Measurements from ENCODE around the gene ZNF91. TPM values are rescaled to one million over a fixed set of nuclear protein-coding genes. Genes with fewer than 3 reads are reported as not detected.

The ZNF91 gene
- total RNA-seq, 1 donor from 2014 or later = 22.1 TPM

DNA sequence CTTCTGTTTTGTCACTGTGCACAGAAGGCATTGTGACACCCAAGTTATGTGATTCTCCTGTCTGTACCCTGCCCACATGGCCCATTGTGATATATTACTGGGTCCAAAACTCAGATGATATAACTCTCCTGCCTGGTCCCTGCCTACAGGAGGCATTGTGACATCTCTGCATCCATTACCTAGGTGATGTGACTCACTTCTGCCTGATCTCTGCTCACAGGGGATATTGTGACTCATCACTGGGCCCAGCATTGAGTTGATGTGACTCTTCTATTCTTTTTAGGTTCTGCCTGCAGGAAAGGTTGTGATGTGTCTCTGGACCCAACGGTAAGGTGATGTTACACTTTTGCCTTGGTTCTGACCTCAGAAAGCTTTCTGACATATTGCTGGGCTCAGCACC lies 77.1 kb downstream of the ZNF91 start:
- no peak overlapping the region for H3K4me3 ChIP-seq (ENCODE audit: low read depth, low read length)
- TF ChIP-seq CTCF (conservative IDR thresholded peaks at IDR 0.05; ENCODE audit: low read depth, low read length) = no peak
- no peak for DNase-seq (ENCODE audit: low read depth)

DNA sequence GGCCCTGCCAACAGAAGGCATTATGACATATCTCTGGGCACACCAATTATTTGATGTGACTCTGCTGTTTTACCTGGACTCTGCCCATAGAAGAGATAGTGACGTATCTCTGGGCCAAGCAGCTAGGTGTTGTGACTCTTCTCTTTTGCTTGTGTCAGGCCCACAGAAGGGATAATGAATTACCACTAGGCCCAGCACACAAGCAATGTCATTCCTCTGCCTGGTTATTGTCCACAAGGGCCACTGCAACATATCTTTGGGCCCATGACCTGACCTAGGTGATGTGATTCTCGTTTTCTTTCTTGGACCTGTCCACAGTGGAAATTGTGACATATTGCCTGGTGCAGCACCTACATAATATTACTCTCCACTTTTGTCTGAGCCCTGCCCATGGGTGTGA lies 80.0 kb downstream of the ZNF91 start:
- H3K4me3 ChIP-seq (ENCODE audit: low read depth, low read length) = no peak overlapping the region
- TF ChIP-seq CTCF (conservative IDR thresholded peaks at IDR 0.05; ENCODE audit: low read depth, low read length) = no peak
- DNase-seq (ENCODE audit: low read depth) = no peak

GRCh38 chr19:23314505-23315251 lies 80.6 kb downstream of the ZNF91 start:
- no peak overlapping the region for H3K4me3 ChIP-seq (ENCODE audit: low read depth, low read length)
- DNase-seq (ENCODE audit: low read depth) = no peak
- TF ChIP-seq CTCF (conservative IDR thresholded peaks at IDR 0.05; ENCODE audit: low read depth, low read length) = no peak

DNA sequence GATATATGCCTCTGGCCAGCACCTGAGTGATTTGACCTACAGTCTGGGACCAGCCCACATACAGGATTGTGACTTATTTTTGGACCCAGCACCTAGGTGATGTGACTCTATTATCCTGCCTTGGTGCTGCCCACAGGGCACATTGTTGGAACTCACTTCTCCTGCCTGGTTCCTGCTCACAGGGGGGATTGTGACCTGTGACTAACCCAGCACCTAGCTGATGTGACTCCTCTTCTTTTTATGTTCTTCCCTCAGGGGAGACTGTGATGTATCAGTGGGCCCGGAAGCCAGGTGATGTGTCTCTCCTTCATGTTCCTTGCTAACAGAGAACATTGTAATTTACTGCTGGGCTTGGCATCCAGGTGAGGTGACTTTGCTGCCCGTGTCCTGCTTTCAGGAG lies 82.1 kb downstream of the ZNF91 start:
- no peak for TF ChIP-seq CTCF (conservative IDR thresholded peaks at IDR 0.05; ENCODE audit: low read depth, low read length)
- H3K4me3 ChIP-seq (ENCODE audit: low read depth, low read length) = no peak overlapping the region
- no peak for DNase-seq (ENCODE audit: low read depth)

GRCh38 chr19:23312515-23312914 lies 82.8 kb downstream of the ZNF91 start:
- H3K4me3 ChIP-seq (ENCODE audit: low read depth, low read length) = no peak overlapping the region
- DNase-seq (ENCODE audit: low read depth) = no peak
- no peak for TF ChIP-seq CTCF (conservative IDR thresholded peaks at IDR 0.05; ENCODE audit: low read depth, low read length)

GRCh38 chr19:23311551-23311950 lies 83.7 kb downstream of the ZNF91 start:
- no peak overlapping the region for H3K4me3 ChIP-seq (ENCODE audit: low read depth, low read length)
- no peak for TF ChIP-seq CTCF (conservative IDR thresholded peaks at IDR 0.05; ENCODE audit: low read depth, low read length)
- no peak for DNase-seq (ENCODE audit: low read depth)

DNA sequence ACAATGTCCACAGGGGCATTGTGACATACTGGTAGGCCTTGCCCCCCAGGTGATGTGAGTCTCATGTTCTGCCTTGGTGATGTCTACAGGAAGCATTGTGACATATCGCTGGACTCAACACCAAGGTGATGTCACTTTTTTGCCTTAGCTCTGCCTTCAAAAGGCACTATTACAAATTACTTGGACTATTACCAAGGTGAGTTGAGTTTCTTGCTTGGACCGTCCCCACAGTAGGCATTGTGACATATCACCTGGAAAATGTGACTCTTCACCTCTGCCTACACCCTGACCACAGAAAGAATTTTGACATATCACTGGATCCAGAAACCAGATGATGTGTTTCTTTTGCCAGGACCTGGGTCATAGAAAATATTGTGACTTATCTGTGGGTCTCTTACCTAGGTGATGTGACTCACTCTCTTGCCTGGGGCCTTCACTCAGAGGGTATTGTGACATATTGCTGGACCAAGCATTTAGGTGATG lies 84.5 kb downstream of the ZNF91 start:
- H3K4me3 ChIP-seq (ENCODE audit: low read depth, low read length) = no peak overlapping the region
- no peak for TF ChIP-seq CTCF (conservative IDR thresholded peaks at IDR 0.05; ENCODE audit: low read depth, low read length)
- no peak for DNase-seq (ENCODE audit: low read depth)
